ENCODE results near the gene ACOXL.

Gene ACOXL

DNA sequence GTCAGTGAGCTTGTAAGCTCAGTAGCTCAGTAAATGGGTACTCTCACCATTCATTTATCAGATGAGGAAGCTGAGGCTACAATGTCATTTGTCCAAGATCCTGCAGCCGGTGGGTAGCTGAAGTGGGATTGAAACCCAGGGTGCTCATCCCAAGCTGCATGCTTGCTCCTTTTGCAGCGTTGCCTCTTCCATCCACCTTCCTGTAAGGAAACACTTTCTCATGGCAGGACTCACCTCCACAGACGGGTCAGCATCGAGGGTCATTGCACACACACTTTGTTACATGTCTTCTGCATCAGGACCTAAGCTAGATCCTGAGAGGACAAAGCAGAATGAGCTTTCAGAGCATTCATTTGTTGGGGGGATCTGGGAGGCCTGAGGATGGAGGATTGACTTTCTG, 60.7 kb downstream of the ACOXL start:
- no peak for TF ChIP-seq CTCF (IDR thresholded peaks at IDR 0.05; ENCODE audit: low read depth, low read length, missing control alignments)
- H3K4me3 ChIP-seq (ENCODE audit: low read depth, low read length), result no peak overlapping the region
- no peak for DNase-seq (ENCODE audit: low read depth)

DNA sequence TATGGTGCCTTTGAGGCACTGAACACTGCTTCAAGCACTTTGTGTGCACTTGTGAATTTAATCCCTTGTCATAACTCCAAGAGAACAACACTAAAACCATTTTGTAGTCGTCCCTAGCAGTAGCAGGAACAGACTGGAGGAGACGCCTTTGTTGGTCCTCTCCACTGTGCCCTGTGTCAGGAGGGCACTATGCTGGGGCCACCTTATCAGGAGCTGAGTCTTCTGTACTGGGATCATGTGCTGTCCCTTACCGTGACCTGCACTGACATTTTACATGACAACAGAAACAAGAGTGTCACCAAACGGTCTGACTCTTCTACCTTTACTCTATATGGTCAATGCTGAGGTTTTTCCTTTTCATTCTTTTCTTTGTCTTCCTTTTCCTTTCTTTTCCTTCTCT, 62.0 kb downstream of the ACOXL start:
- TF ChIP-seq CTCF (IDR thresholded peaks at IDR 0.05; ENCODE audit: low read depth, low read length, missing control alignments), result no peak
- DNase-seq (ENCODE audit: low read depth), result no peak
- no peak overlapping the region for H3K4me3 ChIP-seq (ENCODE audit: low read depth, low read length)

GRCh38 chr2:110794951-110795350, 62.6 kb downstream of the ACOXL start:
- no peak for DNase-seq (ENCODE audit: low read depth)
- no peak overlapping the region for H3K4me3 ChIP-seq (ENCODE audit: low read depth, low read length)
- TF ChIP-seq CTCF (IDR thresholded peaks at IDR 0.05; ENCODE audit: low read depth, low read length, missing control alignments), result no peak

DNA sequence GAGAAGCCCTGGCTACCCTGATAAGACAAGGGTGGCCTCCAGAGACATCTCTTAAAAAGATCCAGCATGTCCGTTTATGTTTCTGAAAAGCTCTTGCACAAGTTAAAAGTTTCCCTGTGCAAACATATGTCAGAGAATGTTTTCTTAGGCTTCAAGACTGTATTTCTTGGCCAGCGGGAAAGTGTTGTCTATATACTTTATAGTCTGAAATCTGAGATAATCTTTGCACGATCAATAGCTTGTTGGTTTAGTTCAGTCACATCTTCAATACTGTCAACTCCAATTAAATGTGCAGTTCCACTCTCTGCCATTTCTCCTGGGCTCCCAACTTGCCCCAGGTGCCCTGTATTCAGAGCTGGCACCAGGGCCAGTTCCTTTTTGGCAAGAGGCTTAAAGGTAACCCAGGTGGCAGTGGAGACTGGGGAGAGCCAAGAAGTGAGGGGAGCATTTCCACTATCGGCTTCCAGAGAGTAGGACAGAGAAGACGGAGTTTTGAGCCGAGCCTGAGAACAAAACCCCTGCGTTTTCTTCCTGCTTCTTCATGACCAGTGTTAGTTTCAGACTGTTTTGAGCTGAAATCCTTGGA, 64.4 kb downstream of the ACOXL start:
- H3K4me3 ChIP-seq (ENCODE audit: low read depth, low read length), result no peak overlapping the region
- no peak for DNase-seq (ENCODE audit: low read depth)
- TF ChIP-seq CTCF (IDR thresholded peaks at IDR 0.05; ENCODE audit: low read depth, low read length, missing control alignments), result no peak

- DNase-seq (ENCODE audit: low read depth), result no peak
- no peak for TF ChIP-seq CTCF (IDR thresholded peaks at IDR 0.05; ENCODE audit: low read depth, low read length, missing control alignments)
Measured at GRCh38 chr2:110799376-110799775, 67.0 kb downstream of the ACOXL start.

DNA sequence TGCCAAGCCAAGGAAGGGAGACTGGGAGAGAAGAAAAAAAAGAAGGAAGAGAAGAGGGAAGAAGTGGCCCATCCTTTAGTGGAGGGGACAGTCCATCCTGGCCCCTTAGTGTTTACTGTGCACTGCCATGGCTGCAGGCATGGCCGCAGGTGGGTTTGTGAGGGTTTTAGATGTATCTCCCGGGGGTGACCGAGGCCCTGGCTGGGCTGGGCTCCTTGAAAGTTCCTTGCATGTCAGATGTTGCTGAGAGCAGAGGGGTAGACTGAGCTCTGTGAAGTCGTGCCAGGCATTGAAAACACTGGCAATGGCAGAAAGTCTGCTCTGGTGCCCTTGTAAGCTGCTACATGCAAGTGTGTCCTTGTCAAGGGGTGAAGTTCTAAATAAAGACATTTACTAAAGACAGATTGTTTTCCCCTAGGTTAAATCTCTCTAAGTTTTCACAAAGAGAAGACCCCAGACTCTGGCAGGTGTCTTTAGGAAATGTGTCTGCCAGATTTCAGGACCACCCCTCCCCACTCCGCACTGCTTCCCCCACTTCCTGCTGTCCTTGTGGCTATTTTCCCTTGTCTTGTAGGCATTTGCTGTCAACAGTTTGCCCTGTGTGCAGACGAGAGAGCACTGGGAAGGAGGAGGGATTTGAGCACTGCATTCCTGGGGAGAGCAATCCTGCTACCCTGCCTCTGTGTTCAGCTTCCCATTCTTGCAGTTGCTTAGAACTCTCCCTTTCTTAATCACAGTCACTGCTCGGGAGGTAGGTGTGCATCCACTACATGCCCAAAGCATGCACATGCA, 68.4 kb downstream of the ACOXL start:
- no peak for DNase-seq (ENCODE audit: low read depth)
- no peak overlapping the region for H3K4me3 ChIP-seq (ENCODE audit: low read depth, low read length)
- TF ChIP-seq CTCF (IDR thresholded peaks at IDR 0.05; ENCODE audit: low read depth, low read length, missing control alignments), result no peak

More at GRCh38 chr2:110799376-110799775, 67.0 kb downstream of the ACOXL start:
- no peak overlapping the region for H3K4me3 ChIP-seq (ENCODE audit: low read depth, low read length)
